22Rv1 (cell line): Measurements from ENCODE around the gene MXI1.

ENCODE experiments used
- CTCF ChIP-seq: fragments of 450-650 bp; IDR thresholded peaks from 2 replicates; pipeline ENCODE4 v1.5.1; 2017; ENCODE audit warnings: mild to moderate bottlenecking
- ZFX ChIP-seq: fragments of 450-650 bp; IDR thresholded peaks from 2 replicates; pipeline ENCODE4 v1.6.1; 2017; ENCODE audit warnings: antibody characterized with exemption, borderline replicate concordance

GRCh38 chr10:110203500-110204455 is 3.6 kb upstream of the MXI1 start:
- TF ChIP-seq CTCF: no peak
- no peak for TF ChIP-seq ZFX
